ENCODE data around the gene AP3S2.

The AP3S2 gene

DNA sequence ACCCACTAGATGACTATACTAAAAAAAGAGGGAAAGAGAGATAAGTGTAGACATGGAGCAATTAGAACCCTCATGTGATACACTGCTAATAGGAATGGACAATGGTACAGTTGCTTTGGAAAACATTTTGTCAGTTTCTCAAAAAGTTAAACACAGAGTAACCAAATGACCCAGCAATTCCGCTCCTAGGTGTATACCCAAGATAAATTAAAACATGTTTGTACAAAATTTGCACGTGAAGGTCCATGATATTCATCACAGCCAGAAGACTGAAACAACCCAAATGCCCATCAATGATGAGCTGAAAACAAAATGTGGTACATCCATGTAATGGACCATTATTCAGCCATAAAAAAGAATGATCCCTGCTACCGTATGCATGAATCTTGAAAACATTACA is 105.8 kb downstream of the AP3S2 start:
- H3K4me2 ChIP-seq (ENCODE audit: low read length): no peak overlapping the region
- H2AFZ ChIP-seq: no peak overlapping the region
- H3K4me3 ChIP-seq (ENCODE audit: low read depth, low read length): no peak overlapping the region
- H3K36me3 ChIP-seq (ENCODE audit: control insufficient read depth, insufficient read depth, low read length): no peaks in the 10 kb centered on the region
- no peak overlapping the region for H3K9ac ChIP-seq
- H3K79me2 ChIP-seq: no peaks in the 10 kb centered on the region
- no peaks in the 10 kb centered on the region for H3K9me3 ChIP-seq (ENCODE audit: control insufficient read depth, low read length)
- TF ChIP-seq, protein P1, sequence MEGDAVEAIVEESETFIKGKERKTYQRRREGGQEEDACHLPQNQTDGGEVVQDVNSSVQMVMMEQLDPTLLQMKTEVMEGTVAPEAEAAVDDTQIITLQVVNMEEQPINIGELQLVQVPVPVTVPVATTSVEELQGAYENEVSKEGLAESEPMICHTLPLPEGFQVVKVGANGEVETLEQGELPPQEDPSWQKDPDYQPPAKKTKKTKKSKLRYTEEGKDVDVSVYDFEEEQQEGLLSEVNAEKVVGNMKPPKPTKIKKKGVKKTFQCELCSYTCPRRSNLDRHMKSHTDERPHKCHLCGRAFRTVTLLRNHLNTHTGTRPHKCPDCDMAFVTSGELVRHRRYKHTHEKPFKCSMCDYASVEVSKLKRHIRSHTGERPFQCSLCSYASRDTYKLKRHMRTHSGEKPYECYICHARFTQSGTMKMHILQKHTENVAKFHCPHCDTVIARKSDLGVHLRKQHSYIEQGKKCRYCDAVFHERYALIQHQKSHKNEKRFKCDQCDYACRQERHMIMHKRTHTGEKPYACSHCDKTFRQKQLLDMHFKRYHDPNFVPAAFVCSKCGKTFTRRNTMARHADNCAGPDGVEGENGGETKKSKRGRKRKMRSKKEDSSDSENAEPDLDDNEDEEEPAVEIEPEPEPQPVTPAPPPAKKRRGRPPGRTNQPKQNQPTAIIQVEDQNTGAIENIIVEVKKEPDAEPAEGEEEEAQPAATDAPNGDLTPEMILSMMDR (IDR thresholded peaks at IDR 0.05): no peak
- H3K27ac ChIP-seq: no peak overlapping the region
- no peaks in the 10 kb centered on the region for H3K27me3 ChIP-seq (ENCODE audit: control insufficient read depth, insufficient read depth, low read length)
- no peaks in the 10 kb centered on the region for H3K4me1 ChIP-seq

DNA sequence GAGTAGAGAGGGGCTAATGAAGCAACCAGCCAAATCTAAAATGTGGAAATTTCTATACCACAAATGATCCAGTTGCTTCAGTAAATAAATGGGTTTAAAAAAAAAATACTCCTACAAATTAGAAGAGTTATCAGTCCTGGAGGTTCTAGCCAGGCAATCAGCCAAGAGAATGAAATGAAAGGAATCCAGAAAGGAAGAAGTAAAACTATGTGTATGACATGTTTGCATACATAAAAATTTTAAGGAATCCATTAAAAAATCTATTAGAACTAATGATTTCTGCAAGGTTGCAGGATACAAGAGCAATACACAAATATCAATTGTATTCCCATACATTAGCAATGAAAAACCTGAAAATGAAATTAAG is 108.0 kb downstream of the AP3S2 start:
- TF ChIP-seq, protein P1 (IDR thresholded peaks at IDR 0.05): no peak
- no peak overlapping the region for H3K4me2 ChIP-seq (ENCODE audit: low read length)
- no peaks in the 10 kb centered on the region for H3K79me2 ChIP-seq
- H3K27me3 ChIP-seq (ENCODE audit: control insufficient read depth, insufficient read depth, low read length): no peaks in the 10 kb centered on the region
- no peak overlapping the region for H2AFZ ChIP-seq
- H3K4me3 ChIP-seq (ENCODE audit: low read depth, low read length): no peak overlapping the region
- no peak overlapping the region for H3K9ac ChIP-seq
- no peaks in the 10 kb centered on the region for H3K36me3 ChIP-seq (ENCODE audit: control insufficient read depth, insufficient read depth, low read length)
- no peaks in the 10 kb centered on the region for H3K4me1 ChIP-seq
- no peak overlapping the region for H3K27ac ChIP-seq
- H3K9me3 ChIP-seq (ENCODE audit: control insufficient read depth, low read length): no peaks in the 10 kb centered on the region

DNA sequence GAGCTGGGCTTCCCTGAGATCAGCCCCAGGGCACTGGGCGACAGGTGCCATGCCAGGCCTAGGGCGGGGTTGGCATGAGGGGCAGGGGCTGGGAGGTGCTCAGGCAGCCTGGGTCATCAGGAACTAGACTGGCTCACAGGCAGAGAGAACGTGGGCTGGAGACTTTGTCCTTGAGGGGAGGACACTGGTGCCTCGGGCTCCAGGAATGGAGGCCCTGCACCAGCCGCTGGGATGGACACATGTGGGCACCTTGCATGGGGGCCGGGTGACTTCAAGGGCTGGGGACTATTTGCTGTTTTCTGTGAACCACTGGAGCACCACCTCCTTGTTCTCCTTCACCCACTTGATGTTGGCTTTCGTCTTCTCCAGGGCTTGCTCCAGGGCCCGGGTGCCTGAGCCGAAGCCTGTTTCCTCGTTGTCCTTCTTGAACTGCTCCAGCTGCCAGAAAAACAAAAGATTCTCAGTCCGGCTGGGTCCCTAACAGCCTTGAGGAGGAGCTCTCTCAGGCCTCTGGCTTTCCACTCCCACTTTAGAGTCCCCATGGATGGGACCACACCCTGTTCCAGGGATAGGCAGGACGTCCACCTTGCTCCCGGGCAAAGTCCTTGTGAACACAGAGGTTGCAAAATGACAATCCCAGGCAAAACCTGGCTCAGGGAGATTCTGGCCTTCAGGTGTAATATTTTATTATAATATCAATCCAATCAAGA is 108.6 kb downstream of the AP3S2 start:
- H3K36me3 ChIP-seq (ENCODE audit: control insufficient read depth, insufficient read depth, low read length): no peaks in the 10 kb centered on the region
- no peaks in the 10 kb centered on the region for H3K27me3 ChIP-seq (ENCODE audit: control insufficient read depth, insufficient read depth, low read length)
- H3K27ac ChIP-seq: no peak overlapping the region
- H3K79me2 ChIP-seq: no peaks in the 10 kb centered on the region
- TF ChIP-seq, protein P1 (IDR thresholded peaks at IDR 0.05): no peak
- no peak overlapping the region for H2AFZ ChIP-seq
- no peak overlapping the region for H3K4me3 ChIP-seq (ENCODE audit: low read depth, low read length)
- no peak overlapping the region for H3K4me2 ChIP-seq (ENCODE audit: low read length)
- H3K9me3 ChIP-seq (ENCODE audit: control insufficient read depth, low read length): no peaks in the 10 kb centered on the region
- no peak overlapping the region for H3K9ac ChIP-seq
- H3K4me1 ChIP-seq: no peaks in the 10 kb centered on the region

DNA sequence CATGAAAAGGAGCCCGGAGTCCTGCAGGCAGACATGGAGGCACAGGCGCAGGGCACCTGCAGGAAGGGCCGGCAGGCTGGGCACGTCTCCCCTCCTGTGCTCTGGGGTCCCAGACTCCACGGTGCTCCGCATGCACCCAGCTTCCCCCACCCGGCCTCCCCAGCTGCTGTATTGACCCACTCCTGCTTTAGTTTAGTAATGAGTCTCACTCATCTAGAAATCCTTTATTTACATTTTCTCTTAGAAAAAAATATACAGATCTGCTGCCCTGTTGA is 109.2 kb downstream of the AP3S2 start:
- Histone ChIP-seq H3K9me3 (ENCODE audit: control insufficient read depth, low read length) (no peaks in the 10 kb centered on the region), H3K79me2 (no peaks in the 10 kb centered on the region), H3K4me1 (no peaks in the 10 kb centered on the region), H3K4me2 (ENCODE audit: low read length) (no peak overlapping the region), H3K36me3 (ENCODE audit: control insufficient read depth, insufficient read depth, low read length) (no peaks in the 10 kb centered on the region), H2AFZ (no peak overlapping the region), H3K27ac (no peak overlapping the region), H3K9ac (no peak overlapping the region), H3K4me3 (ENCODE audit: low read depth, low read length) (no peak overlapping the region), H3K27me3 (ENCODE audit: control insufficient read depth, insufficient read depth, low read length) (no peaks in the 10 kb centered on the region)
- TF ChIP-seq, protein P1 (IDR thresholded peaks at IDR 0.05): no peak

Measured in parathyroid adenoma (tissue), 2 donors.